A549 (cell line): Measurements from ENCODE around the gene GNB1. TPM values are rescaled to one million over a fixed set of nuclear protein-coding genes. Genes with fewer than 3 reads are reported as not detected.

Experiments used
- ATAC-seq, 2 experiments: fragments of 200-7000 bp in 1 of 2; fragments of >200 bp in 1 of 2; cut with Nextera tagmentation in 1 of 2; cut with Tn5 transposase in 1 of 2; 3 replicates each; pipeline versions ENCODE4 v1.8.0 to v1.9.1; 2018 to 2020; ENCODE audit warnings: mild to moderate bottlenecking in 1 of 2, moderate library complexity in 1 of 2
- CTCF ChIA-PET: fragments of 300-600 bp; sonication (Branson Sonifier 250); formaldehyde crosslinking; extraction: SDS; loops from one replicate; lab custom pipeline; 2021; ENCODE audit warnings: antibody characterized with exemption, inconsistent platforms; lab: Yijun Ruan, JAX
- POLR2A ChIA-PET: fragments of 350-600 bp; formaldehyde crosslinking; extraction: SDS; loops from one replicate; lab custom pipeline; 2021; ENCODE audit warnings: antibody characterized with exemption, inconsistent platforms; lab: Yijun Ruan, JAX
- DNase-seq, 2 experiments: peaks; one replicate each; pipeline versions ENCODE4 v3.0.0 to v3.0.0-alpha.2; 2011 to 2016; ENCODE audit warnings: low read depth in 1 of 2, low spot score in 1 of 2
- FAIRE-seq: peaks from 2 replicates; lab custom pipeline; 2011; peaks lifted over from hg19 to GRCh38; lab: Jason Lieb, UNC
- H3K27ac ChIP-seq, 2 experiments: fragments of >200 bp; sonication (Bioruptor Twin); formaldehyde crosslinking; 3 replicates each; pipeline ENCODE4 v1.5.1; 2016 to 2017
- H3K4me1 ChIP-seq: fragments of >200 bp; sonication (Bioruptor Twin); formaldehyde crosslinking; 3 replicates; pipeline ENCODE4 v1.6.1; 2016
- H3K4me2 ChIP-seq: fragments of >200 bp; sonication (Bioruptor Twin); formaldehyde crosslinking; 3 replicates; pipeline ENCODE4 v1.6.1; 2016
- H3K4me3 ChIP-seq: fragments of >200 bp; sonication (Bioruptor Twin); formaldehyde crosslinking; 3 replicates; pipeline ENCODE4 v1.5.1; 2016
- H3K9me3 ChIP-seq: fragments of >200 bp; sonication (Bioruptor Twin); formaldehyde crosslinking; 3 replicates; pipeline ENCODE4 v1.6.1; 2016
- ATOH8 ChIP-seq: fragments of 250-450 bp; sonication (Bioruptor Pico); IDR thresholded peaks from 2 replicates; pipeline ENCODE4 v1.5.0; 2020; ENCODE audit warnings: low read depth, mild to moderate bottlenecking, moderate library complexity
- BCL3 ChIP-seq: fragments of >200 bp; sonication (Bioruptor Twin); formaldehyde crosslinking; IDR thresholded peaks from 3 replicates; pipeline ENCODE4 v1.6.1; 2016
- CBX2 ChIP-seq: fragments of 200-600 bp; sonication (generic); IDR thresholded peaks from 2 replicates; pipeline ENCODE4 v1.6.1; 2016; ENCODE audit warnings: low read depth, mild to moderate bottlenecking, borderline replicate concordance
- CBX8 ChIP-seq: fragments of 200-600 bp; sonication (generic); IDR thresholded peaks from 2 replicates; pipeline ENCODE4 v1.6.1; 2016
- CEBPB ChIP-seq, 2 experiments: fragments of >200 bp in 1 of 2; sonication (Bioruptor Twin) in 1 of 2; formaldehyde crosslinking in 1 of 2; IDR thresholded peaks; 2 replicates each; pipeline ENCODE4 v1.6.1; 2012 to 2016
- CHD4 ChIP-seq: fragments of 200-600 bp; sonication (generic); IDR thresholded peaks from 2 replicates; pipeline ENCODE4 v1.6.1; 2016; ENCODE audit warnings: antibody characterized with exemption, mild to moderate bottlenecking, borderline replicate concordance
- ESRRA ChIP-seq: fragments of 150-350 bp; IDR thresholded peaks from 2 replicates; pipeline ENCODE4 v1.6.1; 2014; ENCODE audit warnings: mild to moderate bottlenecking, low read length, borderline replicate concordance
- FOSB ChIP-seq: fragments of 250-450 bp; sonication (Bioruptor Pico); IDR thresholded peaks from 2 replicates; pipeline ENCODE4 v1.5.0; 2020; ENCODE audit warnings: mild to moderate bottlenecking, moderate library complexity
- FOSL2 ChIP-seq, 2 experiments: fragments of 450-650 bp in 1 of 2; fragments of >200 bp in 1 of 2; sonication (Bioruptor Twin) in 1 of 2; formaldehyde crosslinking; IDR thresholded peaks; 2 replicates each; pipeline versions ENCODE4 v1.5.0 to v1.6.1; 2016 to 2020; ENCODE audit warnings: mild to moderate bottlenecking in 1 of 2, moderate library complexity in 1 of 2
- HMGXB4 ChIP-seq: fragments of 250-450 bp; sonication (Bioruptor Pico); IDR thresholded peaks from 2 replicates; pipeline ENCODE4 v1.5.0; 2021; ENCODE audit warnings: mild to moderate bottlenecking, moderate library complexity, borderline replicate concordance
- JUN ChIP-seq, 2 experiments: fragments of >200 bp; sonication (Bioruptor Twin); formaldehyde crosslinking; IDR thresholded peaks; 2 replicates in 1 of 2; 3 replicates in 1 of 2; pipeline ENCODE4 v1.6.1; 2016 to 2017
- KDM5A ChIP-seq: fragments of 200-600 bp; sonication (generic); IDR thresholded peaks from 2 replicates; pipeline ENCODE4 v1.6.1; 2016; ENCODE audit warnings: antibody characterized with exemption, mild to moderate bottlenecking
- MAFK ChIP-seq: fragments of 450-650 bp; IDR thresholded peaks from 2 replicates; pipeline ENCODE4 v1.6.1; 2014; ENCODE audit not compliant: partially characterized antibody
- MYC ChIP-seq: IDR thresholded peaks from 2 replicates; pipeline ENCODE4 v1.6.1; 2012; ENCODE audit warnings: mild to moderate bottlenecking, inconsistent platforms, low read length, improper control_type of control experiment, borderline replicate concordance
- NFE2L2 ChIP-seq: fragments of 150-350 bp; conservative IDR thresholded peaks from 2 replicates; pipeline ENCODE4 v1.6.1; 2014; ENCODE audit warnings: low read length
- PHF8 ChIP-seq: fragments of 200-600 bp; sonication (generic); IDR thresholded peaks from 2 replicates; pipeline ENCODE4 v1.6.1; 2016; ENCODE audit warnings: low read depth, mild to moderate bottlenecking, antibody characterized with exemption, moderate library complexity, borderline replicate concordance
- RARB ChIP-seq: fragments of 250-450 bp; sonication (Bioruptor Pico); IDR thresholded peaks from 2 replicates; pipeline ENCODE4 v1.8.0; 2021; ENCODE audit warnings: mild to moderate bottlenecking, moderate library complexity
- SMC3 ChIP-seq: fragments of >200 bp; sonication (Bioruptor Twin); formaldehyde crosslinking; IDR thresholded peaks from 3 replicates; pipeline ENCODE4 v1.6.1; 2018; ENCODE audit warnings: inconsistent platforms
- SREBF2 ChIP-seq: fragments of 450-650 bp; IDR thresholded peaks from 2 replicates; pipeline ENCODE4 v1.6.1; 2014; ENCODE audit warnings: mild to moderate bottlenecking, moderate library complexity
- TP53 ChIP-seq: fragments of 250-450 bp; sonication (Bioruptor Pico); IDR thresholded peaks from 2 replicates; pipeline ENCODE4 v1.5.0; 2021; ENCODE audit warnings: mild to moderate bottlenecking, moderate library complexity
- ZFP36 ChIP-seq: fragments of 450-650 bp; IDR thresholded peaks from 2 replicates; pipeline ENCODE4 v1.6.1; 2014; ENCODE audit warnings: borderline replicate concordance; ENCODE audit not compliant: partially characterized antibody
- ZNF302 ChIP-seq: fragments of 250-450 bp; sonication (Bioruptor Pico); IDR thresholded peaks from 2 replicates; pipeline ENCODE4 v1.9.0; 2021; ENCODE audit warnings: inconsistent platforms, mild to moderate bottlenecking, moderate library complexity
- ZSCAN20 ChIP-seq: fragments of 250-450 bp; sonication (Bioruptor Pico); IDR thresholded peaks from 2 replicates; pipeline ENCODE4 v1.8.0; 2022; ENCODE audit warnings: mild to moderate bottlenecking, moderate library complexity
- WGBS: methylation state at CpG from one replicate; pipeline ENCODE4 v1.1.6; 2017; ENCODE audit errors: missing lambda C conversion rate; 5-methylcytosine and 5-hydroxymethylcytosine counted together
- polyA plus RNA-seq, 4 experiments: library from polyadenylated mRNA; depleted of rRNA in 3 of 4; stranded (reverse); fragments of >200 nt; fragmentation: RNase III in 1 of 4; extraction: RNeasy Plus Mini Kit Qiagen cat#74134 plus additional on column Dnase treatment in 1 of 4; gene quantifications; 2 replicates in 3 of 4; 3 replicates in 1 of 4; pipeline ENCODE4 v1.2.3, GENCODE V29; 2011 to 2017
- TF ChIP-seq, protein P1 (sequence below): IDR thresholded peaks from 2 replicates; pipeline ENCODE4 v1.6.1; 2012
- TF ChIP-seq, protein P2 (sequence below): fragments of 150-350 bp; IDR thresholded peaks from 2 replicates; pipeline ENCODE4 v1.6.1; 2014; ENCODE audit warnings: low read depth, mild to moderate bottlenecking, low read length
- TF ChIP-seq, protein P3 (sequence below): fragments of 450-650 bp; IDR thresholded peaks from 2 replicates; pipeline ENCODE4 v1.6.1; 2014; ENCODE audit warnings: antibody characterized with exemption

The GNB1 gene
- polyA plus RNA-seq, 2 of the 4 experiments (the other 2 are of a cell fraction): 159 to 270 TPM

DNA sequence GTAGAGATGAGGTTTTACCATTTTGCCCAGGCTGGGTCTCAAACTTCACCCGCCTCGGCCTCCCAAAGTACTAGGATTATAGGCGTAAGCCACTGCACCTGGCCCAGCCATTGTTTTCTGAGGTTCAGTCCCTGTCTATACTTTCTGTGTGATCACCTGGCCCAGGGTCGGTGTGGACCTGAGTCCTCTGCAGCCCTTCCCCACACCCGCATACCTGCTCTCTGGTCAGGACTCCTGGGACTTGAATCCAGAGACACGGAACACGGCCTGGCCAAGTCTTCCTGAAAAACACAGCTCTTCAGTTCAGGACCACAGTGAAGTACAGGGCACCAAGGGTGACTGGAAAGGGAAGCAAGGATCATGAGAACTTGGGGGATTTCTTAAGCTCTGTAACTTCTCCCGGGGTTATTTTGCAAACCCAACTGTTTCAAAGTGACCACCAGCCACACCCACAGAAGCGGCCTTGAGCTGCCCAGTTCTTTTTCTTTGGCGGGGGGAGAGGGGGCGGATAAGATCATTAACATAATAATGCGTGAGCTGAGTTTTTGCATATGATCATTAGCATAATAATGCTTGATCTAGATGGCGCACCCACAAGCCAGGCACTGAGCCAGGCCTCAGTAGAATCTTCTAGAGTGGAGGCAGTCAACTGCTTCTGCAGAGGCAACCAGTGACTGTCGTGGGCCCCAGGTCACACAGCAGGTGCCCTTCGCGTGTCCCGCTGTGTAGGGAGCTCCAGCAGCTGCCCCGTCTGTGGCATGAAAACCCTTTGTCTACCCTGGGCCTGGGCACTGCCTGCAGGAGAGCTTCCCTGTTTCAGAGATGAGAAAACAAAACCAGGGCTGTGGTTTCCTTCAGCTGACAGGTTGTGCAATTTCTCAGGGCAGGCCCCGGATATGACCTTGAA is 110.9 kb downstream of the GNB1 start:
- ATAC-seq (no peak), FAIRE-seq (no peak)
- Histone ChIP-seq H3K4me2 (no peak overlapping the region), H3K9me3 (no peaks in the 10 kb centered on the region), H3K27ac (peak overlapping the region in 1 of 2 experiments; percentile 40; a peak in 2 of 6 replicates), H3K4me1 (peaks cover 44% of the 10 kb centered on the region)
- WGBS: 82% methylated on average over 13 of the region's 19 CpGs
- POLR2A ChIA-PET: no interaction called here
- TF ChIP-seq SMC3 (no peak), CEBPB (IDR thresholded peaks at IDR 0.05) (peak; percentile 13 to 53; a peak in 2 of 4 replicates), PHF8 (no peak), NFE2L2 (no peak), ESRRA (0 out of 2 replicates have a peak, but pooled peaks have one; percentile 35), SREBF2 (no peak), MYC (no peak), CBX8 (no peak), ZFP36 (no peak), RARB (no peak), ZSCAN20 (CRISPR knock-in tag) (no peak)
- TF ChIP-seq, all 56 proteins: peak for 2
- CTCF ChIA-PET: interaction anchor here (1.2 to 1.3 kb wide), 3 partner anchors 9 to 127 kb away, joined by 3 to 4 read pairs (median 3); no protein-coding TSS in a partner anchor
- no peak for DNase-seq
- H3K4me3 ChIP-seq: no peak overlapping the region

- peak overlapping the region; percentile 99; a peak in 5 of 6 replicates for H3K27ac ChIP-seq
- peak overlapping the region; percentile 78; the same call in 1 of the 3 replicates for H3K4me3 ChIP-seq
- DNase-seq (no peak), ATAC-seq (no peak), FAIRE-seq (no peak)
- 89% methylated on average over 11 of the region's 11 CpGs for WGBS
- TF ChIP-seq TP53 (CRISPR knock-in tag) (no peak), CHD4 (no peak), MAFK (no peak), ATOH8 (CRISPR knock-in tag) (no peak), ZNF302 (CRISPR knock-in tag) (no peak), FOSB (no peak)
- peak overlapping the region; percentile 99 for H3K4me2 ChIP-seq
- CTCF ChIA-PET: no interaction called here
- no peaks in the 10 kb centered on the region for H3K9me3 ChIP-seq
- peaks cover 44% of the 10 kb centered on the region for H3K4me1 ChIP-seq
- POLR2A ChIA-PET: no interaction called here
Observed at GRCh38 chr1:1779320-1779675, 111.6 kb downstream of the GNB1 start.

DNA sequence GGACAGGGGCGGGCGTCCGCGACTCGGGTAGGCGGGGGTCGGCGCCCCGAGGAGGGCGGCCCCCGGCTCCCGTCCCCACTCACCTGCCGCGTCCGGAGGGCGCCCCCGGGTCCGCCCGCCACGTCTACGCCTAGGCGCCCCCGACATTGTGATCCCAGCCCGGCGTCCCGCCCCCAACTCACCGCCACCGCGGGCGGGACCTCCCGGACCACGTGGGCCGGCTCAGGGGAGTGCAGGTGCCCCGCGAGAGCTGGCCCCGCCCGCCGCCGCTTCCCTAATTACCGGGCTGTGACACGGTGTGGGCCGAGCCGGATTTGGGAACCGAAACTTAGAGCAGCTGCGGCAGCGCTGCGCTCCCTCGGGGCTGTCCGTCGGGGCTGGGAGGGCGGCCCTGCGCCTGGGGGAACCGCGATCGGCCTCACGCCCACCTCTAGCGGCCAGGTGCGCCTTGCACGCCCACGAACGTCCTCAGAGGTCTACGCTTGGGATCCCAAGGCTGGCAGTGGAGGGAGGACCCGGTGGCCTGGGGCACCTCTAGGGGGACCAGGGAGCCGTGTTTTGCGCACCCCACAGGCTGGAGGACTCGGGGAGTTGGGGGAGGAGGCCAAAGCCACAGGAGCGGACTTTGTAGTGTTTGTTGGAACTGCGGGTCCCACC is 112.1 kb downstream of the GNB1 start:
- H3K27ac ChIP-seq: peak overlapping the region; percentile 99
- WGBS: 11% methylated on average over 17 of the region's 68 CpGs
- POLR2A ChIA-PET: no interaction called here
- peak; percentile 48 to 58 for ATAC-seq
- H3K4me1 ChIP-seq: peaks cover 44% of the 10 kb centered on the region
- no peaks in the 10 kb centered on the region for H3K9me3 ChIP-seq
- peak overlapping the region; percentile 99 for H3K4me2 ChIP-seq
- peak overlapping the region; percentile 78 for H3K4me3 ChIP-seq
- FAIRE-seq: no peak
- CTCF ChIA-PET: no interaction called here
- DNase-seq: peak in 1 of 2 experiments; percentile 28
- no peak for TF ChIP-seq FOSL2 (IDR thresholded peaks at IDR 0.05)
- peak; percentile 9; the same call in 1 of the 2 replicates for TF ChIP-seq FOSL2 (CRISPR knock-in tag; IDR thresholded peaks at IDR 0.05)
- TF ChIP-seq, protein P1, sequence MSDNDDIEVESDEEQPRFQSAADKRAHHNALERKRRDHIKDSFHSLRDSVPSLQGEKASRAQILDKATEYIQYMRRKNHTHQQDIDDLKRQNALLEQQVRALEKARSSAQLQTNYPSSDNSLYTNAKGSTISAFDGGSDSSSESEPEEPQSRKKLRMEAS: peak; percentile 53
- TF ChIP-seq CBX2: no peak
- TF ChIP-seq, protein P2, sequence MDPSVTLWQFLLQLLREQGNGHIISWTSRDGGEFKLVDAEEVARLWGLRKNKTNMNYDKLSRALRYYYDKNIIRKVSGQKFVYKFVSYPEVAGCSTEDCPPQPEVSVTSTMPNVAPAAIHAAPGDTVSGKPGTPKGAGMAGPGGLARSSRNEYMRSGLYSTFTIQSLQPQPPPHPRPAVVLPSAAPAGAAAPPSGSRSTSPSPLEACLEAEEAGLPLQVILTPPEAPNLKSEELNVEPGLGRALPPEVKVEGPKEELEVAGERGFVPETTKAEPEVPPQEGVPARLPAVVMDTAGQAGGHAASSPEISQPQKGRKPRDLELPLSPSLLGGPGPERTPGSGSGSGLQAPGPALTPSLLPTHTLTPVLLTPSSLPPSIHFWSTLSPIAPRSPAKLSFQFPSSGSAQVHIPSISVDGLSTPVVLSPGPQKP: no peak
- TF ChIP-seq KDM5A: no peak
- TF ChIP-seq HMGXB4: no peak
- no peak; a peak in 1 of 5 replicates for TF ChIP-seq JUN (IDR thresholded peaks at IDR 0.05)
- TF ChIP-seq, protein P3, sequence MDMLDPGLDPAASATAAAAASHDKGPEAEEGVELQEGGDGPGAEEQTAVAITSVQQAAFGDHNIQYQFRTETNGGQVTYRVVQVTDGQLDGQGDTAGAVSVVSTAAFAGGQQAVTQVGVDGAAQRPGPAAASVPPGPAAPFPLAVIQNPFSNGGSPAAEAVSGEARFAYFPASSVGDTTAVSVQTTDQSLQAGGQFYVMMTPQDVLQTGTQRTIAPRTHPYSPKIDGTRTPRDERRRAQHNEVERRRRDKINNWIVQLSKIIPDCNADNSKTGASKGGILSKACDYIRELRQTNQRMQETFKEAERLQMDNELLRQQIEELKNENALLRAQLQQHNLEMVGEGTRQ: peak; percentile 57; the same call in 1 of the 2 replicates
- TF ChIP-seq BCL3: 0 out of 3 replicates have a peak, but pooled peaks have one; percentile 10
- no peak for TF ChIP-seq MAFK
